Liver (tissue), 3 donors: ENCODE results near the gene DUOXA2.

Experiments used
- CTCF ChIP-seq: fragments of 150-350 bp; IDR thresholded peaks from 2 replicates; pipeline ENCODE4 v1.5.1; 2017; ENCODE audit warnings: improper control_type of control experiment, low read depth, low read length; ENCODE audit not compliant: missing input control
- EGR1 ChIP-seq, 2 donors: IDR thresholded peaks; 2 replicates each; pipeline ENCODE4 v1.6.1; 2016 to 2018; ENCODE audit warnings: antibody characterized with exemption in 2 of 2, low read depth in 2 of 2
- FOXA1 ChIP-seq: IDR thresholded peaks from 2 replicates; pipeline ENCODE4 v1.6.1; 2016; ENCODE audit warnings: antibody characterized with exemption
- GABPA ChIP-seq, 2 donors: IDR thresholded peaks in 1 of 2; conservative IDR thresholded peaks in 1 of 2; 2 replicates each; pipeline ENCODE4 v1.6.1; 2016; ENCODE audit warnings: antibody characterized with exemption in 2 of 2, mild to moderate bottlenecking in 1 of 2, moderate library complexity in 1 of 2
- HNF4A ChIP-seq, 2 donors: conservative IDR thresholded peaks; 2 replicates each; pipeline ENCODE4 v1.6.1; 2016; ENCODE audit warnings: antibody characterized with exemption in 2 of 2, mild to moderate bottlenecking in 2 of 2
- MAX ChIP-seq: IDR thresholded peaks from 2 replicates; pipeline ENCODE4 v1.6.1; 2016; ENCODE audit warnings: antibody characterized with exemption
- NR2F2 ChIP-seq: IDR thresholded peaks from 2 replicates; pipeline ENCODE4 v1.6.1; 2016; ENCODE audit warnings: antibody characterized with exemption
- RAD21 ChIP-seq, 2 donors: IDR thresholded peaks; 2 replicates each; pipeline ENCODE4 v1.6.1; 2016; ENCODE audit warnings: antibody characterized with exemption in 2 of 2, mild to moderate bottlenecking in 2 of 2
- RXRA ChIP-seq, 2 donors: IDR thresholded peaks; 2 replicates each; pipeline ENCODE4 v1.6.1; 2017 to 2018; ENCODE audit warnings: antibody characterized with exemption in 2 of 2, mild to moderate bottlenecking in 1 of 2
- TAF1 ChIP-seq: conservative IDR thresholded peaks from 2 replicates; pipeline ENCODE4 v1.6.1; 2016; ENCODE audit warnings: antibody characterized with exemption, mild to moderate bottlenecking
- YY1 ChIP-seq: IDR thresholded peaks from 2 replicates; pipeline ENCODE4 v1.6.1; 2016; ENCODE audit warnings: antibody characterized with exemption, mild to moderate bottlenecking
- ZBTB33 ChIP-seq: IDR thresholded peaks from 2 replicates; pipeline ENCODE4 v1.6.1; 2016; ENCODE audit warnings: antibody characterized with exemption
- TF ChIP-seq, protein P1 (sequence below): IDR thresholded peaks from 2 replicates; pipeline ENCODE4 v1.6.1; 2016; ENCODE audit warnings: antibody characterized with exemption, mild to moderate bottlenecking
- donor health status: healthy.
- donor health status: healthy.

- TF ChIP-seq CTCF: no peak
- TF ChIP-seq YY1: no peak
- no peak for TF ChIP-seq HNF4A (conservative IDR thresholded peaks at IDR 0.05)
- no peak for TF ChIP-seq MAX
- no peak for TF ChIP-seq RAD21 (IDR thresholded peaks at IDR 0.05)
- no peak for TF ChIP-seq NR2F2
- no peak for TF ChIP-seq ZBTB33
- TF ChIP-seq GABPA (IDR thresholded peaks at IDR 0.05 in 1 of 2, conservative IDR thresholded peaks at IDR 0.05 in 1 of 2): no peak
- TF ChIP-seq, protein P1, sequence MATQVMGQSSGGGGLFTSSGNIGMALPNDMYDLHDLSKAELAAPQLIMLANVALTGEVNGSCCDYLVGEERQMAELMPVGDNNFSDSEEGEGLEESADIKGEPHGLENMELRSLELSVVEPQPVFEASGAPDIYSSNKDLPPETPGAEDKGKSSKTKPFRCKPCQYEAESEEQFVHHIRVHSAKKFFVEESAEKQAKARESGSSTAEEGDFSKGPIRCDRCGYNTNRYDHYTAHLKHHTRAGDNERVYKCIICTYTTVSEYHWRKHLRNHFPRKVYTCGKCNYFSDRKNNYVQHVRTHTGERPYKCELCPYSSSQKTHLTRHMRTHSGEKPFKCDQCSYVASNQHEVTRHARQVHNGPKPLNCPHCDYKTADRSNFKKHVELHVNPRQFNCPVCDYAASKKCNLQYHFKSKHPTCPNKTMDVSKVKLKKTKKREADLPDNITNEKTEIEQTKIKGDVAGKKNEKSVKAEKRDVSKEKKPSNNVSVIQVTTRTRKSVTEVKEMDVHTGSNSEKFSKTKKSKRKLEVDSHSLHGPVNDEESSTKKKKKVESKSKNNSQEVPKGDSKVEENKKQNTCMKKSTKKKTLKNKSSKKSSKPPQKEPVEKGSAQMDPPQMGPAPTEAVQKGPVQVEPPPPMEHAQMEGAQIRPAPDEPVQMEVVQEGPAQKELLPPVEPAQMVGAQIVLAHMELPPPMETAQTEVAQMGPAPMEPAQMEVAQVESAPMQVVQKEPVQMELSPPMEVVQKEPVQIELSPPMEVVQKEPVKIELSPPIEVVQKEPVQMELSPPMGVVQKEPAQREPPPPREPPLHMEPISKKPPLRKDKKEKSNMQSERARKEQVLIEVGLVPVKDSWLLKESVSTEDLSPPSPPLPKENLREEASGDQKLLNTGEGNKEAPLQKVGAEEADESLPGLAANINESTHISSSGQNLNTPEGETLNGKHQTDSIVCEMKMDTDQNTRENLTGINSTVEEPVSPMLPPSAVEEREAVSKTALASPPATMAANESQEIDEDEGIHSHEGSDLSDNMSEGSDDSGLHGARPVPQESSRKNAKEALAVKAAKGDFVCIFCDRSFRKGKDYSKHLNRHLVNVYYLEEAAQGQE: no peak
- no peak for TF ChIP-seq RXRA (IDR thresholded peaks at IDR 0.05)
- no peak for TF ChIP-seq TAF1
- no peak for TF ChIP-seq FOXA1
- TF ChIP-seq EGR1 (IDR thresholded peaks at IDR 0.05; ENCODE audit: low read depth in 2 of 2): no peak
Measured at GRCh38 chr15:45091161-45091560, 23.0 kb upstream of the DUOXA2 start.
